ENCODE measurements around the gene NGEF.

The NGEF gene

DNA sequence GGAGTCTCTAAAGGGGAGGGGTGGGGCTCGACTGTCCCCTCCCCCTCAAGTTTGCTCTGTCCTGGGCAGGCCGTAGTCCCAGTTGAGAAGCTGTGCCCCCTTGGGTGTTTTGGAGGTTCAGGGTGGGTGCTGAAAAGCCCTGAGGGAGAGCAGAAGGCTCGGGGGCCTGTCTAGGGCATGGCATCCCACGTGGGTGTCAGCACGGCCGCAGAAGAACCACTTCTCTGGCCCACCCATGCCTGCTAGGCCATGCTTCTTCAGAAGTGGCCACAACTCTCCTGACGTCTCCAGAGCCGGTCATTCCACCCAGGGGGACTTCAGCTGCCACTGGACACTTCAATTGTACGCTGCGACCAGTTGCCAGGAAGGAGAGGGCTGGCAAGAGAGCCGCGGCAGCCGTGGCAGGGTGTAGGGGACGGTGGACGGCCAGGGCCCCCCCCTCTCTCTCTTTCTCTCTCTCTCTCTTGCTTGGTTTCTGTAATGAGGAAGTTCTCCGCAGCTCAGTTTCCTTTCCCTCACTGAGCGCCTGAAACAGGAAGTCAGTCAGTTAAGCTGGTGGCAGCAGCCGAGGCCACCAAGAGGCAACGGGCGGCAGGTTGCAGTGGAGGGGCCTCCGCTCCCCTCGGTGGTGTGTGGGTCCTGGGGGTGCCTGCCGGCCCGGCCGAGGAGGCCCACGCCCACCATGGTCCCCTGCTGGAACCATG lies 46.9 kb upstream of the NGEF start, which contains the start of gene INPP5D:
INPP5D (plus strand) TSS at position 546 of the 704 bp plus-strand sequence; CDS start at position 683, 137 bp downstream.
- H3K9me3 ChIP-seq = no peaks in the 10 kb centered on the region
- peak within 1 kb of the TSS; percentile 22 to 33 for H3K27ac ChIP-seq
- DNase-seq = peak; percentile 61 to 67
- peak within 1 kb of the TSS; percentile 39 to 43 for H3K4me3 ChIP-seq
- H3K27me3 ChIP-seq = no peaks in the 10 kb centered on the region
- TF ChIP-seq, protein P1, sequence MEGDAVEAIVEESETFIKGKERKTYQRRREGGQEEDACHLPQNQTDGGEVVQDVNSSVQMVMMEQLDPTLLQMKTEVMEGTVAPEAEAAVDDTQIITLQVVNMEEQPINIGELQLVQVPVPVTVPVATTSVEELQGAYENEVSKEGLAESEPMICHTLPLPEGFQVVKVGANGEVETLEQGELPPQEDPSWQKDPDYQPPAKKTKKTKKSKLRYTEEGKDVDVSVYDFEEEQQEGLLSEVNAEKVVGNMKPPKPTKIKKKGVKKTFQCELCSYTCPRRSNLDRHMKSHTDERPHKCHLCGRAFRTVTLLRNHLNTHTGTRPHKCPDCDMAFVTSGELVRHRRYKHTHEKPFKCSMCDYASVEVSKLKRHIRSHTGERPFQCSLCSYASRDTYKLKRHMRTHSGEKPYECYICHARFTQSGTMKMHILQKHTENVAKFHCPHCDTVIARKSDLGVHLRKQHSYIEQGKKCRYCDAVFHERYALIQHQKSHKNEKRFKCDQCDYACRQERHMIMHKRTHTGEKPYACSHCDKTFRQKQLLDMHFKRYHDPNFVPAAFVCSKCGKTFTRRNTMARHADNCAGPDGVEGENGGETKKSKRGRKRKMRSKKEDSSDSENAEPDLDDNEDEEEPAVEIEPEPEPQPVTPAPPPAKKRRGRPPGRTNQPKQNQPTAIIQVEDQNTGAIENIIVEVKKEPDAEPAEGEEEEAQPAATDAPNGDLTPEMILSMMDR (IDR thresholded peaks at IDR 0.05) = no peak
- intact Hi-C loops (cut with DNase I; ENCODE audit: low total_unique reads) = no loop called here
- no peaks in the 10 kb centered on the region for H3K36me3 ChIP-seq
- peaks cover 0 to 2% (median 0%) of the 10 kb centered on the region in 4 donors for H3K4me1 ChIP-seq

DNA sequence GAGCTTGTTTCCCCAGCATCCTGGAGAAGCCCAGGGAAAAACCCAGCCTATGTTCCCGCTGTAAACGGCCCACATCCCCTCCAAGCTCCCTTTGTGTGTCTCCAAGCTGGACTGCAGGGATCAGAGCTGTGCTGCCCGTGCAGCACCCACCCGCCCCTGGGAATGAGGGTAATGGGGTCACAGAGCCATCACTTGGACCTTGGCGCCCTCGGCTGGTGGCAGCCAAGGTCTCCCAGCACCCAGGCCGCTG lies 46.4 kb upstream of the NGEF start:
- Histone ChIP-seq H3K4me3 (no peak overlapping the region), H3K27ac (peak overlapping the region in 1 of 2 donors; percentile 33), H3K36me3 (no peaks in the 10 kb centered on the region), H3K9me3 (no peaks in the 10 kb centered on the region), H3K4me1 (peaks cover 0 to 2% (median 2%) of the 10 kb centered on the region in 4 donors), H3K27me3 (no peaks in the 10 kb centered on the region)
- intact Hi-C loops (cut with DNase I; ENCODE audit: low total_unique reads) = no loop called here
- TF ChIP-seq, protein P1 (IDR thresholded peaks at IDR 0.05) = no peak
- DNase-seq = no peak

DNA sequence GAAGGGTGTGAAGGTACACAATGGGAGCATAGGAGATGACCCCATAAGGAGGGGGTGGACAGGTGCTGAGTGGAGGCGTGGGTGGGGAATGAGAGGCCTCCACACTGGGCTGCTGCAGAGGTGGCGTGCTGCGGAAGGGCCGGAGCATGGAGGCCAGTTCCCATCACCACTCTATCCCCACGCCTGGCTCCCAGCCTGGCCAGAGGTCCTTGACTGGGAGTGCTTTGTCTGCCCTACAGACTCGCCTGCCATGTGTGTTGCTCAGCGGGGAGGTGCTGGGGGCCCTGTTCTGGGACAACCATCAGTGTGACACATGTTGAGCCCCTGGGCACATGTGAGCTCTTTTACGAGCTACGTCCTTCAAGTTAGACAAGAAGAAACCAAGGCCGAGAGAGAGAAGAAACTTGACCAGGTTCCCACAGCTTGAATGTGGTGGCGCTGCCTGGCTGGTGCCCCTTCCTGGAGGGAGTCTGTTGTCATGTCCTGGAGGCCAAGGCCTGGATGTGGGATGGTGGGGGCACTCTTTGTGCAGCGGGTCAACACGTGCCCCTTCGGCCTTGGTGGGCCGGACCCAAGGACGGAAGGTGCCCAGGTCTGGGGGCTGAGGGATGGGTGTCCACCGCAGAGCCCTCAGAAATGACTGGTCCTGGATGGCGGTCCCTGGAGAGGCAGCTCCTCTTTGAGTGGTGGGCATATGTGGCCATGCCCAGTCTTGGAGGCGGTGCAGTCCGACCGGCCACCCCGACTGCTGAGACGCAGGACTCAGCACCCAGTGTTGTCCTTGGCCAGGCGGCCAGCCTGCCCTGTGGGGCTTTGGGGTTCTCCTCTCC lies 45.9 kb upstream of the NGEF start:
- H3K4me3 ChIP-seq = no peak overlapping the region
- intact Hi-C loops (cut with DNase I; ENCODE audit: low total_unique reads) = no loop called here
- TF ChIP-seq, protein P1 (IDR thresholded peaks at IDR 0.05) = no peak
- DNase-seq = peak in 1 of 2 donors; percentile 59
- no peaks in the 10 kb centered on the region for H3K36me3 ChIP-seq
- H3K9me3 ChIP-seq = no peaks in the 10 kb centered on the region
- peaks cover 0 to 7% (median 4%) of the 10 kb centered on the region in 4 donors for H3K4me1 ChIP-seq
- no peak overlapping the region for H3K27ac ChIP-seq
- no peaks in the 10 kb centered on the region for H3K27me3 ChIP-seq

DNA sequence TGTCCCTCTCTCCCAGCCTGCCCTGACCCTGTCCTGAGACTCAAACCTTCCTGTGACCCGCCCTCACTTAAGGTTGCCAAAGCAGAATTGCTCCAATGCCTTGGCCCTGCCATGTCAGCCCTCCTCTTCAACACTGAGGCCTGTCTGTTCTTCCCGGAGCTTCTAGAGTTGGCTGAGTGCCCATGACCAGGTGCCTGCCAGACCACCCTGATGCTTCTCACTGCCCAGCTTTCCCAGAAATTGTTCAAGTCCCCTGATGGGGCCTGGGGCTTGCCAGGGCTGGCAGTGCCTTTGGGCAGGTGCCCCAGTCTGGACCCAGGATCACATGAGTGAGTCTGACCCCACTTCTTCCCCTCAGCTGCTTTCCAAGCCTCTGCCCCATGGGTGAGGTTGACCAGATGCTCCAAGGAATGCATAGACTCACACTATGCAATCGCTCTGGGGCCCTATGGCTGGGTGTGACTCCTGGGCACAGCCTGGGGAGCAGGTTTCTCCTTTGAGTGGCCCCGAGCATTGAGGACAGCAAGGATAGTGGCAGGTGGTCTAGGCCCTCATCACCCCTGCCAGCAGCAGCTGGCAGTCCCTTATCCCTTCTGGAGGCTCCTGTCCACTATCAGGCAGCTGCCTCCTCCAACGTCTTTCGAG lies 44.0 kb upstream of the NGEF start:
- H3K4me1 ChIP-seq = peaks cover 0 to 9% (median 5%) of the 10 kb centered on the region in 4 donors
- H3K27ac ChIP-seq = no peak overlapping the region
- H3K9me3 ChIP-seq = no peaks in the 10 kb centered on the region
- intact Hi-C loops (cut with DNase I; ENCODE audit: low total_unique reads) = no loop called here
- DNase-seq = peak in 1 of 2 donors; percentile 52
- no peaks in the 10 kb centered on the region for H3K36me3 ChIP-seq
- no peaks in the 10 kb centered on the region for H3K27me3 ChIP-seq
- H3K4me3 ChIP-seq = no peak overlapping the region
- TF ChIP-seq, protein P1 (IDR thresholded peaks at IDR 0.05) = no peak

DNA sequence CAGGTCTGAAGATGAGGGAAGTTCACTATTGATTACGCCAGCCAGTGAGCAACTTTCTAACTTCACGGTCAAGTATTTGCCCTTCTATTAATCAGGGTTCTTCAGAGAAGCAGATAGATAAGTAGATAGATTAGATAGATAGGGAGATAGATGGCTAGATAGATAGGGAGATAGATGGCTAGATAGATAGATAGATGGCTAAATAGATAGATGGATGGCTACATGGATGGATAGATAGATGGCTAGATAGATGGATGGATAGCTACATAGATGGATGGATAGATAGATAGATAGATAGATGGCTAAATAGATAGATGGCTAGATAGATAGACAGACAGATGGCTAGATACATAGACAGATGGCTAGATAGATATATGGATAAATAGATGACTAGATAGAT lies 42.3 kb upstream of the NGEF start:
- H3K36me3 ChIP-seq = no peaks in the 10 kb centered on the region
- no peaks in the 10 kb centered on the region for H3K9me3 ChIP-seq
- H3K4me1 ChIP-seq = peaks cover 0 to 16% (median 7%) of the 10 kb centered on the region in 4 donors
- no peak for DNase-seq
- H3K27me3 ChIP-seq = no peaks in the 10 kb centered on the region
- H3K4me3 ChIP-seq = no peak overlapping the region
- TF ChIP-seq, protein P1 (IDR thresholded peaks at IDR 0.05) = no peak
- no peak overlapping the region for H3K27ac ChIP-seq
- intact Hi-C loops (cut with DNase I; ENCODE audit: low total_unique reads) = no loop called here

All from tibial artery (tissue), 4 donors.